Measurements from ENCODE around the gene ZDHHC16. TPM values are rescaled to one million over a fixed set of nuclear protein-coding genes. Genes with fewer than 3 reads are reported as not detected.

ZDHHC16 gene
- total RNA-seq, 1 experiment from 2014 or later, result 85.5 TPM

Other genes with a start within 250 kb of the ZDHHC16 start
- 15.2 and 16.1 TPM in 2 replicates for gene ARHGAP19, start 153.5 kb upstream of the ZDHHC16 start, total RNA-seq (2014; rRNA removed; shearing (Covaris generic))
- gene FRAT1, start 126.9 kb upstream of the ZDHHC16 start, total RNA-seq (2014; rRNA removed; shearing (Covaris generic)), result 1.8 and 2.3 TPM in 2 replicates
- 4.0 and 4.2 TPM in 2 replicates for gene FRAT2, start 111.4 kb upstream of the ZDHHC16 start, total RNA-seq (2014; rRNA removed; shearing (Covaris generic))
- gene RRP12, start 44.8 kb upstream of the ZDHHC16 start, total RNA-seq (2014; rRNA removed; shearing (Covaris generic)), result 47.9 and 52.8 TPM in 2 replicates
- gene PGAM1, start 20.0 kb upstream of the ZDHHC16 start, total RNA-seq (2014; rRNA removed; shearing (Covaris generic)), result 967 and 1,053 TPM in 2 replicates
- gene EXOSC1, start 169 bp upstream of the ZDHHC16 start, total RNA-seq (2014; rRNA removed; shearing (Covaris generic)), result 101 and 116 TPM in 2 replicates
- 90.4 and 105 TPM in 2 replicates for gene MMS19, start 52.2 kb downstream of the ZDHHC16 start, total RNA-seq (2014; rRNA removed; shearing (Covaris generic))
- 37.6 and 53.8 TPM in 2 replicates for gene UBTD1, start 52.7 kb downstream of the ZDHHC16 start, total RNA-seq (2014; rRNA removed; shearing (Covaris generic))
- 2.0 and 6.7 TPM in 2 replicates for gene ANKRD2, start 126.6 kb downstream of the ZDHHC16 start, total RNA-seq (2014; rRNA removed; shearing (Covaris generic))
- gene HOGA1, start 138.2 kb downstream of the ZDHHC16 start, total RNA-seq (2014; rRNA removed; shearing (Covaris generic)), result 6.3 and 7.7 TPM in 2 replicates
- gene C10orf62, start 143.5 kb downstream of the ZDHHC16 start, total RNA-seq (2014; rRNA removed; shearing (Covaris generic)), result 0.38 TPM in 1 of 2 replicates, not detected in the other
- gene MORN4, start 187.3 kb downstream of the ZDHHC16 start, total RNA-seq (2014; rRNA removed; shearing (Covaris generic)), result 6.2 and 10.0 TPM in 2 replicates
- 31.7 and 32.1 TPM in 2 replicates for gene PI4K2A, start 194.5 kb downstream of the ZDHHC16 start, total RNA-seq (2014; rRNA removed; shearing (Covaris generic))
- 26.7 and 28.7 TPM in 2 replicates for gene AVPI1, start 241.1 kb downstream of the ZDHHC16 start, total RNA-seq (2014; rRNA removed; shearing (Covaris generic))